Keratinocyte (primary cell): ENCODE results near the gene NEB. TPM values are rescaled to one million over a fixed set of nuclear protein-coding genes. Genes with fewer than 3 reads are reported as not detected.

Experiments used
- DNase-seq: peaks from one replicate; pipeline ENCODE4 v3.0.0-alpha.2; 2011; ENCODE audit warnings: low read depth, missing footprints, low spot score
- FAIRE-seq: peaks from 2 replicates; lab custom pipeline; 2011; peaks lifted over from hg19 to GRCh38; lab: Jason Lieb, UNC
- H2AFZ ChIP-seq: 2 replicates; pipeline ENCODE4 v1.6.0; 2012; ENCODE audit warnings: low read length, control low read depth, inconsistent platforms; ENCODE audit not compliant: control insufficient read depth
- H3K27ac ChIP-seq: 2 replicates; pipeline ENCODE4 v1.5.1; 2011; ENCODE audit warnings: low read length; ENCODE audit not compliant: control insufficient read depth, insufficient read depth
- H3K27me3 ChIP-seq: 3 replicates; pipeline ENCODE4 v1.6.0; 2011; ENCODE audit warnings: low read length; ENCODE audit not compliant: control insufficient read depth, insufficient read depth; ENCODE audit errors: extremely low read depth
- H3K36me3 ChIP-seq, 2 experiments: 2 replicates in 1 of 2; 3 replicates in 1 of 2; pipeline ENCODE4 v1.5.1; 2011; ENCODE audit warnings: low read length in 2 of 2, mild to moderate bottlenecking in 1 of 2; ENCODE audit not compliant: control insufficient read depth in 2 of 2, insufficient read depth in 2 of 2; ENCODE audit errors: extremely low read depth in 1 of 2
- H3K4me1 ChIP-seq: 3 replicates; pipeline ENCODE4 v1.5.1; 2011; ENCODE audit warnings: low read length; ENCODE audit not compliant: control insufficient read depth, insufficient read depth; ENCODE audit errors: extremely low read depth
- H3K4me2 ChIP-seq: 3 replicates; pipeline ENCODE4 v1.6.0; 2011; ENCODE audit warnings: low read depth, low read length; ENCODE audit not compliant: control insufficient read depth, insufficient read depth; ENCODE audit errors: extremely low read depth
- H3K4me3 ChIP-seq, 3 experiments: fragments of 200-600 bp in 1 of 3; sonication (generic) in 1 of 3; 2 replicates in 2 of 3; 3 replicates in 1 of 3; pipeline ENCODE4 v1.5.1; 2011 to 2016; ENCODE audit warnings: low read length in 3 of 3, mild to moderate bottlenecking in 3 of 3, control low read depth in 2 of 3, inconsistent platforms in 1 of 3, low read depth in 1 of 3, mixed read lengths in 1 of 3, mixed run types in 1 of 3, moderate library complexity in 1 of 3; ENCODE audit not compliant: control insufficient read depth in 2 of 3, insufficient read depth in 2 of 3; ENCODE audit errors: extremely low read depth in 1 of 3
- H3K79me2 ChIP-seq: 2 replicates; pipeline ENCODE4 v1.6.0; 2012; ENCODE audit warnings: low read length; ENCODE audit not compliant: control insufficient read depth, insufficient read depth
- H3K9ac ChIP-seq: 3 replicates; pipeline ENCODE4 v1.6.0; 2011; ENCODE audit warnings: low read length; ENCODE audit not compliant: control insufficient read depth, insufficient read depth; ENCODE audit errors: extremely low read depth
- H3K9me1 ChIP-seq: 3 replicates; pipeline ENCODE4 v1.6.0; 2011; ENCODE audit warnings: low read length; ENCODE audit not compliant: control insufficient read depth, insufficient read depth; ENCODE audit errors: extremely low read depth
- H3K9me3 ChIP-seq: 2 replicates; pipeline ENCODE4 v1.5.1; 2012; ENCODE audit warnings: low read depth, low read length; ENCODE audit not compliant: control insufficient read depth
- H4K20me1 ChIP-seq: 3 replicates; pipeline ENCODE4 v1.6.0; 2011; ENCODE audit warnings: low read length; ENCODE audit not compliant: control insufficient read depth, insufficient read depth; ENCODE audit errors: extremely low read depth
- CTCF ChIP-seq, 3 experiments: IDR thresholded peaks in 1 of 3; conservative IDR thresholded peaks in 1 of 3; optimal IDR thresholded peaks in 1 of 3; 2 replicates in 2 of 3; 3 replicates in 1 of 3; pipeline versions ENCODE3 to v1.5.1; 2011; ENCODE audit warnings: low read length in 3 of 3, mild to moderate bottlenecking in 3 of 3, moderate library complexity in 2 of 3, control low read depth in 1 of 3, inconsistent platforms in 1 of 3; ENCODE audit not compliant: insufficient read depth in 2 of 3; ENCODE audit errors: extremely low read depth in 1 of 3
- EZH2 ChIP-seq: IDR thresholded peaks from one replicate; pipeline ENCODE4 v1.6.1; 2012; ENCODE audit warnings: inconsistent platforms, mild to moderate bottlenecking, low read length, moderate library complexity
- dilution Hi-C: fragments of 300-500 bp; cut with MboI; formaldehyde crosslinking; loops from one replicate; pipeline ENCODE4 v1.7.0; 2020; ENCODE audit warnings: low sequenced_read_pairs; ENCODE audit not compliant: extremely low pct_ligation_motif_present
- polyA plus RNA-seq, 5 experiments: library from polyadenylated mRNA; depleted of rRNA in 3 of 5; stranded (reverse) in 3 of 5; stranded (forward) in 1 of 5; unstranded in 1 of 5; fragments of >200 nt; gene quantifications; 1 replicate in 1 of 5; 2 replicates in 3 of 5; 3 replicates in 1 of 5; pipeline versions ENCODE4 v1.2.1 to v1.2.3, GENCODE V29; 2011 to 2012; ENCODE audit warnings: missing spikeins in 2 of 5, low read depth in 1 of 5, low replicate concordance in 1 of 5

Gene NEB
- polyA plus RNA-seq, 1 donor (not counting 4 experiments of a cell fraction or from before 2014, with no cell fraction given): 0.67 TPM

GRCh38 chr2:151670346-151670745 is 63.9 kb downstream of the NEB start:
- TF ChIP-seq CTCF (optimal IDR thresholded peaks at IDR 0.05 in 1 of 3, IDR thresholded peaks at IDR 0.05 in 1 of 3, conservative IDR thresholded peaks at IDR 0.05 in 1 of 3; ENCODE audit: extremely low read depth in 1 of 3, insufficient read depth in 2 of 3, low read length in 3 of 3): no peak
- FAIRE-seq: no peak
- no peak overlapping the region for H3K27ac ChIP-seq

GRCh38 chr2:151669585-151670081 is 64.6 kb downstream of the NEB start:
- TF ChIP-seq EZH2 (no peak), CTCF (optimal IDR thresholded peaks at IDR 0.05 in 1 of 3, IDR thresholded peaks at IDR 0.05 in 1 of 3, conservative IDR thresholded peaks at IDR 0.05 in 1 of 3; ENCODE audit: extremely low read depth in 1 of 3, insufficient read depth in 2 of 3, low read length in 3 of 3) (no peak)
- Histone ChIP-seq H3K9me1 (no peaks in the 10 kb centered on the region), H3K27ac (no peak overlapping the region), H4K20me1 (no peaks in the 10 kb centered on the region), H3K36me3 (no peaks in the 10 kb centered on the region), H3K79me2 (no peaks in the 10 kb centered on the region), H3K27me3 (no peaks in the 10 kb centered on the region), H3K4me3 (no peak overlapping the region), H3K9me3 (no peaks in the 10 kb centered on the region), H3K4me1 (no peaks in the 10 kb centered on the region), H3K4me2 (no peak overlapping the region), H3K9ac (no peak overlapping the region), H2AFZ (no peak overlapping the region)
- DNase-seq (no peak), FAIRE-seq (no peak)
- dilution Hi-C loops: no loop called here

More at GRCh38 chr2:151670346-151670745, 63.9 kb downstream of the NEB start:
- no peak overlapping the region for H3K9ac ChIP-seq
- dilution Hi-C loops: no loop called here
- no peaks in the 10 kb centered on the region for H3K4me1 ChIP-seq
- no peaks in the 10 kb centered on the region for H3K9me1 ChIP-seq
- H3K4me3 ChIP-seq: no peak overlapping the region
- H3K79me2 ChIP-seq: no peaks in the 10 kb centered on the region
- H3K4me2 ChIP-seq: no peak overlapping the region
- H3K36me3 ChIP-seq: no peaks in the 10 kb centered on the region
- DNase-seq: no peak
- H4K20me1 ChIP-seq: no peaks in the 10 kb centered on the region
- no peaks in the 10 kb centered on the region for H3K9me3 ChIP-seq
- H3K27me3 ChIP-seq: no peaks in the 10 kb centered on the region
- no peak overlapping the region for H2AFZ ChIP-seq
